Activated CD4-positive, alpha-beta memory T cell treated with anti-CD3 and anti-CD28 coated beads for 36 hours (primary cell): ENCODE results near the gene C1orf35. TPM values are rescaled to one million over a fixed set of nuclear protein-coding genes. Genes with fewer than 3 reads are reported as not detected.

Source experiments
- CTCF ChIA-PET: fragments of 350-600 bp; sonication (Branson Sonifier 250); formaldehyde crosslinking; loops from one replicate; lab custom pipeline; 2021; ENCODE audit warnings: antibody characterized with exemption, inconsistent platforms; lab: Charles Lee
- POLR2A ChIA-PET: fragments of 350-600 bp; sonication (Branson Sonifier 250); formaldehyde crosslinking; loops from one replicate; lab custom pipeline; 2021; ENCODE audit warnings: antibody characterized with exemption; lab: Charles Lee
- DNase-seq: peaks from one replicate; pipeline ENCODE4 v3.0.0-alpha.2; 2020
- H3K27ac Mint-ChIP-seq: one replicate; pipeline ENCODE4 v1.8.0; 2021; ENCODE audit warnings: mixed read lengths
- H3K27me3 Mint-ChIP-seq: one replicate; pipeline ENCODE4 v1.8.0; 2021; ENCODE audit warnings: mixed read lengths
- H3K36me3 Mint-ChIP-seq: one replicate; pipeline ENCODE4 v1.8.0; 2021; ENCODE audit warnings: mixed read lengths
- H3K4me1 Mint-ChIP-seq: one replicate; pipeline ENCODE4 v1.8.0; 2021; ENCODE audit warnings: low read depth, mixed read lengths
- H3K4me3 Mint-ChIP-seq: one replicate; pipeline ENCODE4 v1.8.0; 2021; ENCODE audit warnings: mild to moderate bottlenecking, mixed read lengths
- H3K9me3 Mint-ChIP-seq: one replicate; pipeline ENCODE4 v1.8.0; 2021; ENCODE audit warnings: mixed read lengths
- intact Hi-C: fragments of 100-400 bp; cut with micrococcal nuclease; formaldehyde crosslinking; loops from one replicate; pipeline ENCODE4 v1.15.1; 2023
- total RNA-seq, 2 experiments: library from RNA; stranded (reverse); gene quantifications; one replicate each; pipeline ENCODE4 v1.2.3, GENCODE V29; 2021

The C1orf35 gene
- total RNA-seq, 2 experiments from 2014 or later = 21.9 to 22.1 TPM

- ChIA-PET CTCF (interaction anchor here (0.6 to 1.4 kb wide), 3 partner anchors 8 to 419 kb away, joined by 3 to 4 read pairs (median 3); no protein-coding TSS in a partner anchor), POLR2A (interaction anchor here (0.8 to 1.6 kb wide), 7 partner anchors 8 to 382 kb away, joined by 3 to 6 read pairs (median 3); partner anchors contain the start of genes IBA57 and MRPL55)
- Mint-ChIP-seq H3K27me3 (no peaks in the 10 kb centered on the region), H3K4me1 (peaks cover 38% of the 10 kb centered on the region), H3K4me3 (peak within 1 kb of the TSS; percentile 91), H3K27ac (peak within 1 kb of the TSS; percentile 96), H3K9me3 (no peaks in the 10 kb centered on the region), H3K36me3 (peaks cover 24% of the 10 kb centered on the region)
- peak; percentile 93 for DNase-seq
- intact Hi-C loops = loop anchor here (1.0 to 10.0 kb wide), 9 partner anchors 21 to 1348 kb away; partner anchors contain the start of genes C1orf35, GUK1, ITPKB and MRPL55
These were observed 20.8 kb downstream of the C1orf35 start, which contains the start of gene ARF1 for GRCh38 chr1:228082214-228082917. Gene ARF1 (plus strand): TSS chr1:228082708. CDS start chr1:228097115, 14,407 bp downstream.

GRCh38 chr1:228081578-228082213 lies 21.4 kb downstream of the C1orf35 start:
- peaks cover 24% of the 10 kb centered on the region for H3K36me3 Mint-ChIP-seq
- POLR2A ChIA-PET = interaction anchor here (0.8 to 1.6 kb wide), 8 partner anchors 9 to 383 kb away, joined by 3 to 6 read pairs (median 3); partner anchors contain the start of genes IBA57 and MRPL55

GRCh38 chr1:228081144-228081543 lies 22.0 kb downstream of the C1orf35 start:
- Mint-ChIP-seq H3K27me3 (no peaks in the 10 kb centered on the region), H3K4me1 (peaks cover 27% of the 10 kb centered on the region), H3K9me3 (no peaks in the 10 kb centered on the region), H3K4me3 (peak overlapping the region; percentile 91), H3K36me3 (peaks cover 22% of the 10 kb centered on the region), H3K27ac (peak overlapping the region; percentile 54)
- intact Hi-C loops = loop anchor here (5.0 to 10.0 kb wide), 2 partner anchors 294 to 1346 kb away; partner anchors contain the start of gene ITPKB
- ChIA-PET CTCF (interaction anchor here (0.8 to 0.9 kb wide), 2 partner anchors 82 to 127 kb away, joined by 3 read pairs; no protein-coding TSS in a partner anchor), POLR2A (interaction anchor here (1.2 to 1.6 kb wide), 2 partner anchors 14 to 84 kb away, joined by 3 to 6 read pairs; partner anchors contain the start of gene IBA57)
- DNase-seq = no peak

More at GRCh38 chr1:228081578-228082213, 21.4 kb downstream of the C1orf35 start:
- DNase-seq = no peak
- peaks cover 32% of the 10 kb centered on the region for H3K4me1 Mint-ChIP-seq
- H3K27me3 Mint-ChIP-seq = no peaks in the 10 kb centered on the region
- no peaks in the 10 kb centered on the region for H3K9me3 Mint-ChIP-seq
- intact Hi-C loops = loop anchor here (1.0 to 10.0 kb wide), 9 partner anchors 22 to 1347 kb away; partner anchors contain the start of genes C1orf35, GUK1, ITPKB and MRPL55
- peak overlapping the region; percentile 49 for H3K27ac Mint-ChIP-seq
- CTCF ChIA-PET = interaction anchor here (0.6 to 1.4 kb wide), 4 partner anchors 7 to 419 kb away, joined by 3 to 4 read pairs (median 3); no protein-coding TSS in a partner anchor
- peak overlapping the region; percentile 91 for H3K4me3 Mint-ChIP-seq

GRCh38 chr1:228079601-228080263 lies 23.4 kb downstream of the C1orf35 start:
- CTCF ChIA-PET = no interaction called here
- Mint-ChIP-seq H3K27ac (no peak overlapping the region), H3K36me3 (peaks cover 16% of the 10 kb centered on the region), H3K4me1 (peaks cover 13% of the 10 kb centered on the region), H3K4me3 (no peak overlapping the region), H3K27me3 (no peaks in the 10 kb centered on the region), H3K9me3 (no peaks in the 10 kb centered on the region)
- POLR2A ChIA-PET = no interaction called here
- no peak for DNase-seq
- intact Hi-C loops = loop anchor here (5.0 to 10.0 kb wide), 2 partner anchors 292 to 1345 kb away; partner anchors contain the start of gene ITPKB

GRCh38 chr1:228079013-228079412 lies 24.1 kb downstream of the C1orf35 start:
- DNase-seq = no peak
- ChIA-PET CTCF (no interaction called here), POLR2A (no interaction called here)
- Mint-ChIP-seq H3K9me3 (no peaks in the 10 kb centered on the region), H3K27ac (no peak overlapping the region), H3K4me3 (no peak overlapping the region), H3K4me1 (peaks cover 8% of the 10 kb centered on the region), H3K36me3 (peaks cover 12% of the 10 kb centered on the region), H3K27me3 (no peaks in the 10 kb centered on the region)
- intact Hi-C loops = no loop called here

- no peaks in the 10 kb centered on the region for H3K9me3 Mint-ChIP-seq
- no peaks in the 10 kb centered on the region for H3K27me3 Mint-ChIP-seq
- peaks cover 3% of the 10 kb centered on the region for H3K36me3 Mint-ChIP-seq
- ChIA-PET POLR2A (no interaction called here), CTCF (no interaction called here)
- peaks cover 3% of the 10 kb centered on the region for H3K4me1 Mint-ChIP-seq
- no peak overlapping the region for H3K27ac Mint-ChIP-seq
- intact Hi-C loops = no loop called here
- DNase-seq = peak; percentile 6
- H3K4me3 Mint-ChIP-seq = no peak overlapping the region
These were observed 25.4 kb downstream of the C1orf35 start for GRCh38 chr1:228077565-228078330.

- POLR2A ChIA-PET = interaction anchor here (0.6 kb wide), 1 partner anchor 12 kb away, joined by 3 read pairs; no protein-coding TSS in a partner anchor
- intact Hi-C loops = no loop called here
- H3K9me3 Mint-ChIP-seq = no peaks in the 10 kb centered on the region
- H3K4me1 Mint-ChIP-seq = peaks cover 3% of the 10 kb centered on the region
- DNase-seq = peak; percentile 7
- H3K27me3 Mint-ChIP-seq = no peaks in the 10 kb centered on the region
- peaks cover 3% of the 10 kb centered on the region for H3K36me3 Mint-ChIP-seq
- H3K27ac Mint-ChIP-seq = no peak overlapping the region
- no peak overlapping the region for H3K4me3 Mint-ChIP-seq
- CTCF ChIA-PET = interaction anchor here (1.0 kb wide), 1 partner anchor 54 kb away, joined by 4 read pairs; no protein-coding TSS in a partner anchor
These were observed 26.2 kb downstream of the C1orf35 start for GRCh38 chr1:228076796-228077430.

GRCh38 chr1:228075801-228076271 lies 27.3 kb downstream of the C1orf35 start:
- Mint-ChIP-seq H3K4me3 (no peak overlapping the region), H3K27ac (no peak overlapping the region), H3K9me3 (no peaks in the 10 kb centered on the region), H3K27me3 (no peaks in the 10 kb centered on the region), H3K36me3 (peaks cover 1% of the 10 kb centered on the region), H3K4me1 (no peaks in the 10 kb centered on the region)
- intact Hi-C loops = no loop called here
- no peak for DNase-seq
- ChIA-PET POLR2A (no interaction called here), CTCF (no interaction called here)

- Mint-ChIP-seq H3K27me3 (no peaks in the 10 kb centered on the region), H3K27ac (no peak overlapping the region), H3K9me3 (no peaks in the 10 kb centered on the region), H3K4me3 (no peak overlapping the region), H3K4me1 (no peaks in the 10 kb centered on the region), H3K36me3 (peaks cover 1% of the 10 kb centered on the region)
- POLR2A ChIA-PET = interaction anchor here (0.6 kb wide), 1 partner anchor 1728 kb away, joined by 3 read pairs; no protein-coding TSS in a partner anchor
- CTCF ChIA-PET = interaction anchor here (1.5 kb wide), 1 partner anchor 7 kb away, joined by 4 read pairs; the partner anchor contains the start of gene ARF1
- intact Hi-C loops = loop anchor here (5.0 kb wide), 1 partner anchor 73 kb away; no protein-coding TSS in a partner anchor
- DNase-seq = peak; percentile 8
These were observed 28.0 kb downstream of the C1orf35 start for GRCh38 chr1:228074954-228075730.
